Testis (tissue), 3 donors: ENCODE data around the gene DNAH9. TPM values are rescaled to one million over a fixed set of nuclear protein-coding genes. Genes with fewer than 3 reads are reported as not detected.

ENCODE experiments used
- DNase-seq: peaks from one replicate; pipeline ENCODE4 v3.0.0-alpha.2; 2019
- H3K27ac ChIP-seq, 2 donors: fragments of 200-600 bp; sonication (generic); one replicate each; pipeline ENCODE4 v1.5.1; 2019
- H3K27me3 ChIP-seq: fragments of 200-600 bp; sonication (generic); one replicate; pipeline ENCODE4 v1.5.1; 2019
- H3K36me3 ChIP-seq: fragments of 200-600 bp; sonication (generic); one replicate; pipeline ENCODE4 v1.5.1; 2017; ENCODE audit warnings: low read depth; ENCODE audit errors: missing control alignments
- H3K4me1 ChIP-seq: fragments of 200-600 bp; sonication (generic); one replicate; pipeline ENCODE4 v1.5.1; 2019
- H3K4me3 ChIP-seq, 2 donors: fragments of 200-600 bp; sonication (generic); one replicate each; pipeline ENCODE4 v1.5.1; 2017 to 2019
- H3K9me3 ChIP-seq: fragments of 200-600 bp; sonication (generic); one replicate; pipeline ENCODE4 v1.5.1; 2017
- POLR2A ChIP-seq: fragments of 450-650 bp; IDR thresholded peaks from one replicate; pipeline ENCODE4 v1.6.1; 2017; ENCODE audit warnings: antibody characterized with exemption, mild to moderate bottlenecking, moderate library complexity
- WGBS, 2 donors: methylation state at CpG; one replicate each; pipeline ENCODE4 v1.1.5; 2018; 5-methylcytosine and 5-hydroxymethylcytosine counted together
- intact Hi-C: fragments of 100-400 bp; cut with DNase I; formaldehyde crosslinking; loops from one replicate; pipeline ENCODE4 v1.15.1; 2023; ENCODE audit warnings: low total_unique reads
- polyA plus RNA-seq: library from polyadenylated mRNA; stranded (reverse); fragments of 350-450 nt; fragmentation: Illumina TruSeq; extraction: RNeasy Lipid Tissue Mini Kit (QIAGEN cat#74804); gene quantifications from one replicate; pipeline ENCODE4 v1.2.3, GENCODE V29; 2014; ENCODE audit warnings: low read depth, low replicate concordance; ENCODE audit not compliant: insufficient read depth
- total RNA-seq, 2 donors: library from RNA; depleted of rRNA; stranded (reverse); fragments of >200 nt; gene quantifications; one replicate each; pipeline ENCODE4 v1.2.3, GENCODE V29; 2016
- TF ChIP-seq, protein P1 (sequence below), 3 experiments: fragments of 450-650 bp in 2 of 3; fragments of 200-600 bp in 1 of 3; sonication (generic) in 1 of 3; IDR thresholded peaks; one replicate each; pipeline ENCODE4 v1.5.1; 2016 to 2019; ENCODE audit warnings: antibody characterized with exemption in 3 of 3, mild to moderate bottlenecking in 2 of 3, moderate library complexity in 1 of 3

The DNAH9 gene
- total and polyA plus RNA-seq, 3 donors from 2014 or later: 15.4 to 22.9 (median 19.4) TPM

DNA sequence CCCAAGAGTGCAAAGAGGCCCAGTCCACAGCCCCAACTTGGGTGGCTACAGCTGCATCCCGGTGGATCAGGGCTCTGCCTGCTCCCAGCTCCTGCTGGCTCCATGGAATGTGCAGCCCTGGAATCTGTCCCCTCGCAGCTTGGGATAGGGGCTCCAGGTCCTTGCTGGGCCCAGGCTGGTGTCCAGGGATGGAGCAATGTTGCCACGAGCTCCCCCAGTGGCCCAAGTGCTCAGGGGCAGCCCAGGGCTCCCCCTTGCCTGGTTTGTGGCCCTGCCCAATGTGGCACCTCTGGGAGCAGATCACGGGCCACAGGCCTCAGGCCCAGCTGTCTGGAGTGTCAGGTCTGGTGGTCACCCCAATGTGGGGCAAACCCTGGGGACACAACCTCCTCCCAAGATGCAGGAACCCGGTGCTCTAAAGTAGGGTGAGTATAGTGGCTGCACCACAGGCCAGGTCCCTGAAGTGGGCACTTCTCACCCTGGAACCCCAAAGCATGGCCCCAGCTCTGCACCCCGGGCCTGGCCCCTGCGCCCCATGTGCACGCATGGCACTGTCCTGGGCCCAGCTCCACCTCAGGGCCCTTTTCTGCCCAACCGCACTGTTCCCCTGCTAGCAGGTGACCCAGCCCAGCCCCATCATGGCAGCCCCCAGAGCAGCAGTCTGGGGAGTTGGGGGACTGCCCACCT lies 14.8 kb upstream of the DNAH9 start:
- Histone ChIP-seq H3K4me3 (no peak overlapping the region), H3K4me1 (no peaks in the 10 kb centered on the region), H3K9me3 (no peaks in the 10 kb centered on the region), H3K27me3 (no peaks in the 10 kb centered on the region), H3K27ac (no peak overlapping the region), H3K36me3 (no peaks in the 10 kb centered on the region)
- intact Hi-C loops: no loop called here
- no peak for DNase-seq
- WGBS, 2 donors: 79 to 82% methylated on average over 3 to 8 of the region's 9 CpGs
- TF ChIP-seq POLR2A: no peak
- TF ChIP-seq, protein P1, sequence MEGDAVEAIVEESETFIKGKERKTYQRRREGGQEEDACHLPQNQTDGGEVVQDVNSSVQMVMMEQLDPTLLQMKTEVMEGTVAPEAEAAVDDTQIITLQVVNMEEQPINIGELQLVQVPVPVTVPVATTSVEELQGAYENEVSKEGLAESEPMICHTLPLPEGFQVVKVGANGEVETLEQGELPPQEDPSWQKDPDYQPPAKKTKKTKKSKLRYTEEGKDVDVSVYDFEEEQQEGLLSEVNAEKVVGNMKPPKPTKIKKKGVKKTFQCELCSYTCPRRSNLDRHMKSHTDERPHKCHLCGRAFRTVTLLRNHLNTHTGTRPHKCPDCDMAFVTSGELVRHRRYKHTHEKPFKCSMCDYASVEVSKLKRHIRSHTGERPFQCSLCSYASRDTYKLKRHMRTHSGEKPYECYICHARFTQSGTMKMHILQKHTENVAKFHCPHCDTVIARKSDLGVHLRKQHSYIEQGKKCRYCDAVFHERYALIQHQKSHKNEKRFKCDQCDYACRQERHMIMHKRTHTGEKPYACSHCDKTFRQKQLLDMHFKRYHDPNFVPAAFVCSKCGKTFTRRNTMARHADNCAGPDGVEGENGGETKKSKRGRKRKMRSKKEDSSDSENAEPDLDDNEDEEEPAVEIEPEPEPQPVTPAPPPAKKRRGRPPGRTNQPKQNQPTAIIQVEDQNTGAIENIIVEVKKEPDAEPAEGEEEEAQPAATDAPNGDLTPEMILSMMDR (IDR thresholded peaks at IDR 0.05): no peak

GRCh38 chr17:11589716-11590115 lies 8.6 kb upstream of the DNAH9 start:
- Histone ChIP-seq H3K27ac (no peak overlapping the region), H3K4me3 (no peak overlapping the region), H3K36me3 (no peaks in the 10 kb centered on the region), H3K27me3 (no peaks in the 10 kb centered on the region), H3K4me1 (no peaks in the 10 kb centered on the region), H3K9me3 (no peaks in the 10 kb centered on the region)
- TF ChIP-seq, protein P1 (IDR thresholded peaks at IDR 0.05): no peak
- no peak for TF ChIP-seq POLR2A
- WGBS, 2 donors: 57 to 62% methylated on average over 3 of the region's 3 CpGs
- intact Hi-C loops: no loop called here
- no peak for DNase-seq

GRCh38 chr17:11601661-11602060 lies 3.4 kb downstream of the DNAH9 start:
- 81 to 85% methylated on average over 5 of the region's 5 CpGs for WGBS, 2 donors

GRCh38 chr17:11608396-11608795 lies 10.1 kb downstream of the DNAH9 start:
- WGBS, 2 donors: 26 to 38% methylated on average over 6 of the region's 6 CpGs
- Histone ChIP-seq H3K27me3 (no peaks in the 10 kb centered on the region), H3K4me3 (no peak overlapping the region), H3K4me1 (peaks cover 21% of the 10 kb centered on the region), H3K9me3 (no peaks in the 10 kb centered on the region), H3K36me3 (no peaks in the 10 kb centered on the region), H3K27ac (peak overlapping the region; percentile 70 to 71)
- DNase-seq: peak; percentile 93
- TF ChIP-seq, protein P1 (IDR thresholded peaks at IDR 0.05): no peak
- TF ChIP-seq POLR2A: no peak
- intact Hi-C loops: no loop called here

More at GRCh38 chr17:11601661-11602060, 3.4 kb downstream of the DNAH9 start:
- Histone ChIP-seq H3K4me3 (no peak overlapping the region), H3K36me3 (no peaks in the 10 kb centered on the region), H3K9me3 (no peaks in the 10 kb centered on the region), H3K27me3 (no peaks in the 10 kb centered on the region), H3K27ac (no peak overlapping the region), H3K4me1 (no peaks in the 10 kb centered on the region)
- DNase-seq: no peak
- no peak for TF ChIP-seq POLR2A
- TF ChIP-seq, protein P1 (IDR thresholded peaks at IDR 0.05): no peak
- intact Hi-C loops: no loop called here
